ENCODE data around the gene PLAC1. TPM values are rescaled to one million over a fixed set of nuclear protein-coding genes. Genes with fewer than 3 reads are reported as not detected.

Gene PLAC1
- total and polyA plus RNA-seq, 2 of the 4 experiments (the other 2 are of a cell fraction) = 0.36 to 0.74 TPM

GRCh38 chrX:134650701-134651100, 7.6 kb downstream of the PLAC1 start:
- no TSS peak for BruUV-seq (replicated peaks)
- intact Hi-C loops (cut with micrococcal nuclease) = no loop called here
- Histone ChIP-seq H2AK9ac (replicated peaks; ENCODE audit: low read depth, low read length, poor library complexity) (no peak overlapping the region), H3K56ac (ENCODE audit: extremely low read depth, insufficient read depth, low read length) (no peak overlapping the region), H3K9me3 (ENCODE audit: control insufficient read depth, insufficient read depth, low read length) (no peaks in the 10 kb centered on the region), H3K27ac (ENCODE audit: insufficient read depth, low read length) (no peak overlapping the region), H3K79me1 (ENCODE audit: low read depth in 1 of 2, low read length in 2 of 2) (no peaks in the 10 kb centered on the region), H4K8ac (ENCODE audit: low read depth in 2 of 2, low read length in 2 of 2) (0 out of 4 replicates have a peak overlapping the region, but pooled peaks of 1 of the 2 experiments have one; percentile 12), H3K27me3 (ENCODE audit: control insufficient read depth, insufficient read depth, low read length) (peaks cover 3% of the 10 kb centered on the region; the same call in 1 of the 2 replicates), H2BK5ac (ENCODE audit: low read depth, low read length, poor library complexity, severe bottlenecking) (no peak overlapping the region), H3K9ac (ENCODE audit: low read depth, low read length) (no peak overlapping the region), H3K18ac (ENCODE audit: low read depth, low read length) (no peak overlapping the region), H2BK120ac (ENCODE audit: low read depth, low read length) (no peak overlapping the region), H3K4me2 (ENCODE audit: low read depth, low read length) (no peak overlapping the region), H4K5ac (ENCODE audit: low read depth, low read length) (no peak overlapping the region), H3K14ac (replicated peaks; ENCODE audit: low read depth, low read length) (no peak overlapping the region), H3K36me3 (ENCODE audit: control insufficient read depth, insufficient read depth, low read length) (no peaks in the 10 kb centered on the region), H2BK20ac (ENCODE audit: low read depth, low read length) (no peak overlapping the region), H3K9me1 (ENCODE audit: insufficient read depth, low read length) (no peaks in the 10 kb centered on the region), H3K4ac (ENCODE audit: low read depth, low read length) (peak overlapping the region; percentile 7; the same call in 1 of the 2 replicates), H3K4me1 (ENCODE audit: control insufficient read depth, insufficient read depth, low read length) (peaks cover 2% of the 10 kb centered on the region; the same call in 1 of the 2 replicates), H2BK15ac (ENCODE audit: low read depth, low read length) (no peak overlapping the region), H4K91ac (ENCODE audit: insufficient read depth, low read depth, low read length) (no peak overlapping the region), H3K4me3 (ENCODE audit: insufficient read depth, low read depth, low read length) (no peak overlapping the region), H4K20me1 (ENCODE audit: insufficient read depth, low read length) (no peaks in the 10 kb centered on the region), H2AFZ (replicated peaks; ENCODE audit: low read length, poor library complexity) (no peak overlapping the region), H3K23ac (ENCODE audit: low read depth, low read length) (no peak overlapping the region), H2AK5ac (ENCODE audit: low read depth, low read length) (no peak overlapping the region)
- CTCF ChIA-PET = no interaction called here
- ATAC-seq (ENCODE audit: low read depth) (no peak), DNase-seq (no peak)
- POLR2A ChIA-PET (ENCODE audit: unreplicated experiment) = no interaction called here
- dilution Hi-C loops (cut with HindIII; ENCODE audit: low sequenced_read_pairs, unreplicated experiment) = no loop called here
- in situ Hi-C loops (cut with MboI; ENCODE audit: low sequenced_read_pairs) = no loop called here
- TF ChIP-seq POLR2A (IDR thresholded peaks at IDR 0.05; ENCODE audit: low read depth, low read length) (no peak), RFX5 (IDR thresholded peaks at IDR 0.05; ENCODE audit: low read depth, low read length) (no peak), MAZ (IDR thresholded peaks at IDR 0.05; ENCODE audit: borderline replicate concordance, low read depth, low read length) (no peak), SMC3 (IDR thresholded peaks at IDR 0.05; ENCODE audit: low read depth, low read length) (no peak), CHD1 (IDR thresholded peaks at IDR 0.05; ENCODE audit: low read depth, low read length) (no peak), RCOR1 (IDR thresholded peaks at IDR 0.05; ENCODE audit: insufficient replicate concordance, low read length) (no peak), NFE2L2 (IDR thresholded peaks at IDR 0.05; ENCODE audit: low read depth, low read length) (no peak), FOS (IDR thresholded peaks at IDR 0.05; ENCODE audit: low read depth, low read length) (no peak)
- WGBS, 2 experiments (ENCODE audit: extremely low coverage in 2 of 2, insufficient read length in 1 of 2) = 73% methylated on average over 5 of the region's 6 CpGs; no CpG with 5 or more reads in 1 of the 2 experiments

Data from IMR-90 (cell line).